Esophagus muscularis mucosa (tissue), 4 donors: ENCODE results near the gene AFF1.

Source experiments
- CTCF ChIP-seq, 3 experiments: fragments of 200-600 bp in 2 of 3; fragments of 450-650 bp in 1 of 3; sonication (generic) in 2 of 3; IDR thresholded peaks; one replicate each; pipeline ENCODE4 v1.5.1; 2017 to 2019; ENCODE audit warnings: antibody characterized with exemption in 3 of 3, mild to moderate bottlenecking in 2 of 3, moderate library complexity in 1 of 3
- EP300 ChIP-seq: sonication (generic); formaldehyde crosslinking; IDR thresholded peaks from one replicate; pipeline ENCODE4 v1.6.1; 2017; ENCODE audit warnings: antibody characterized with exemption
- POLR2AphosphoS5 ChIP-seq, 2 donors: sonication (generic); formaldehyde crosslinking; IDR thresholded peaks; one replicate each; pipeline ENCODE4 v1.6.1; 2017; ENCODE audit warnings: antibody characterized with exemption in 2 of 2

- TF ChIP-seq EP300 (no peak), CTCF (IDR thresholded peaks at IDR 0.05) (no peak), POLR2AphosphoS5 (IDR thresholded peaks at IDR 0.05) (no peak)
Observed at GRCh38 chr4:86935566-86935852, 698 bp downstream of the AFF1 start.
